Esophagus muscularis mucosa (tissue), 4 donors: ENCODE data around the gene TOMM70.

Experiments used
- EP300 ChIP-seq: sonication (generic); formaldehyde crosslinking; IDR thresholded peaks from one replicate; pipeline ENCODE4 v1.6.1; 2017; ENCODE audit warnings: antibody characterized with exemption
- POLR2A ChIP-seq: fragments of 450-650 bp; IDR thresholded peaks from one replicate; pipeline ENCODE4 v1.6.1; 2017; ENCODE audit warnings: antibody characterized with exemption, moderate library complexity, mild to moderate bottlenecking, low read depth
- POLR2AphosphoS5 ChIP-seq, 2 donors: sonication (generic); formaldehyde crosslinking; IDR thresholded peaks; one replicate each; pipeline ENCODE4 v1.6.1; 2017; ENCODE audit warnings: antibody characterized with exemption in 2 of 2
- TF ChIP-seq, protein P1 (sequence below), 3 experiments: fragments of 200-600 bp in 2 of 3; fragments of 450-650 bp in 1 of 3; sonication (generic) in 2 of 3; IDR thresholded peaks; one replicate each; pipeline ENCODE4 v1.5.1; 2017 to 2019; ENCODE audit warnings: antibody characterized with exemption in 3 of 3, mild to moderate bottlenecking in 2 of 3, moderate library complexity in 1 of 3

DNA sequence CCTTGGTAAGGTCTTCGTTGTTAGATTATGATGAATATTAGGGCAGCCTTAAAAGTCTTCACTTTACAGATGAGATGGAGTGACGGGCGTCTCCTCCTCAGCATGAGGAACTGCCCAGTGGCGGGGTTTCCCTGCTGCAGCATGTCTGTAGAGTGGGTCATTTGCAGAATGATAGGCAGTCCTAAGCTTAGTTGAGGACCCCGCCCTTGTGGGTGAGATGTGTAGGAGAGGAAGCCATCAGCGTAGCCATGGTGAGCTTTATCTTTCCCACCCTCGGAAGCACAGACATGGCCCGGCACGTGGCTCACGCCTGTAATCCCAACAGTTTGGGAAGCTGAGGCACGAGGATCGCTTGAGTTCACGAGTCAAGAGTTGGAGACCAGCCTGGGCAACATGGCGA, 65.5 kb downstream of the TOMM70 start:
- no peak for TF ChIP-seq POLR2AphosphoS5 (IDR thresholded peaks at IDR 0.05)
- TF ChIP-seq, protein P1, sequence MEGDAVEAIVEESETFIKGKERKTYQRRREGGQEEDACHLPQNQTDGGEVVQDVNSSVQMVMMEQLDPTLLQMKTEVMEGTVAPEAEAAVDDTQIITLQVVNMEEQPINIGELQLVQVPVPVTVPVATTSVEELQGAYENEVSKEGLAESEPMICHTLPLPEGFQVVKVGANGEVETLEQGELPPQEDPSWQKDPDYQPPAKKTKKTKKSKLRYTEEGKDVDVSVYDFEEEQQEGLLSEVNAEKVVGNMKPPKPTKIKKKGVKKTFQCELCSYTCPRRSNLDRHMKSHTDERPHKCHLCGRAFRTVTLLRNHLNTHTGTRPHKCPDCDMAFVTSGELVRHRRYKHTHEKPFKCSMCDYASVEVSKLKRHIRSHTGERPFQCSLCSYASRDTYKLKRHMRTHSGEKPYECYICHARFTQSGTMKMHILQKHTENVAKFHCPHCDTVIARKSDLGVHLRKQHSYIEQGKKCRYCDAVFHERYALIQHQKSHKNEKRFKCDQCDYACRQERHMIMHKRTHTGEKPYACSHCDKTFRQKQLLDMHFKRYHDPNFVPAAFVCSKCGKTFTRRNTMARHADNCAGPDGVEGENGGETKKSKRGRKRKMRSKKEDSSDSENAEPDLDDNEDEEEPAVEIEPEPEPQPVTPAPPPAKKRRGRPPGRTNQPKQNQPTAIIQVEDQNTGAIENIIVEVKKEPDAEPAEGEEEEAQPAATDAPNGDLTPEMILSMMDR (IDR thresholded peaks at IDR 0.05): no peak
- TF ChIP-seq POLR2A: no peak
- TF ChIP-seq EP300: no peak
